ENCODE data around the gene SHQ1.
A peak's percentile ranks its signal among the peaks of the same experiment; 100 is the strongest.

The SHQ1 gene

DNA sequence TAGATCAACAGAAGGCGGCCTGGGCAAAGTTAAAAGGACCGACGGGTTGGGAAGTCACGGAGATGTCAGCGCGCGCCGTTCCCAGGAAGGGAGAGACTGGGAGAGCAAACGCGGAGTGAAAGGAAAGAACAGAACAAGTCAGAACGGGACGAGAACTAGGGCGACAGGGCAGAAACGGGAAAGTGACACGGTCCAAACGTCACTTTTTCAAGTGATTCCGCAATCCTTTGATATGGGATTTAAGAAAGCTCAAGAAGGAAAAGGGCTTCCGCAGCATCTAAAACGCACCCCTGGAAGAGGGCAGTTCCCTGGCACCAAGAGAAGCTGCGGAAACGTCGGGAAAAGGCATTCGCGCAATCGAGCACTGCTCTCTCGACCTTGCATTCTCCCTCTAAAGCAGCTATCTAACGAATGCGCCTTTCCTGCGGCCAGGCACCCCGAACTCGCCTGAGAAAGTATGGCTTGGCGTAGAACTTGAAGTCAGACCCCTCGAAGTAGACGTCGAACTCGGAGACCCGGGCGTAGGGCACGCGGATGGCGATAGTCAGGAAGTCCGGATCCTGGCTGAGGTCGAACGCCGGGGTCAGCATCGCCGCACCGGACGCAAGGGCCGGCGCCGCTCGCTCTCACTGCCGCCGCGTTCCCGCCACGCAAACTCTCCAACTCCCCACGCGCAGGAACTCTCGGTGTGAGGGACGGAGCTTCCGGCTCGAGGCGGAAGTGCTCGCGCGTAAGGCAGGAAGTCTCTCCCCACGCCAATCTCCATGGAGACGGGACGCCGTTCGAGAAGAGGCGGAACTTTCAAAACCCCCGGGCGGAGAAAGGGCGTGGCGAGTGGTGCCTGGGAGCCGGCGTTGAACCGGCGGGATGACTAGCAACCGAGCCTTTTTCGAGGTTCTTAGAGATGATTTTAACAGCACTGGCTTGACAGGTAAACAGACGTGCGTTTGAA lies at the start of gene SHQ1:
Gene SHQ1, minus strand, starts transcription at position 695 of the 952 bp plus-strand sequence. Its CDS starts 105 bp downstream, at position 590.
- peak; percentile 95 for DNase-seq (ENCODE audit: low read depth)

DNA sequence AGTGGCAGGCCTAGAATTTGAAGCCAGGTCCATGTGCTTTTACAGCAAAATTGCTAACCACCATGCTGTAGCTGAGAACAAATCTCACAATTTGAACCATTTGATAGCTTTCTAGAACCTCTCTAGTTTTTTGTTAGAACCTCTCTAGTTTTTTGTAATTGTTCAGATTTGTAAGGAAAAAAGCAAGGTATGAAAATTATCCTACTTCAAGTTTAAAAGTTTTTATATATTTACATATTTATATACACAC lies 49.4 kb upstream of the SHQ1 start:
- no peak for DNase-seq (ENCODE audit: low read depth)

- no peak for DNase-seq (ENCODE audit: low read depth)
These were observed 48.9 kb upstream of the SHQ1 start for GRCh38 chr3:72896996-72897757.

GRCh38 chr3:72894976-72895552 lies 46.8 kb upstream of the SHQ1 start:
- no peak for DNase-seq (ENCODE audit: low read depth)

GRCh38 chr3:72892870-72893269 lies 44.6 kb upstream of the SHQ1 start:
- no peak for DNase-seq (ENCODE audit: low read depth)

- DNase-seq (ENCODE audit: low read depth) = no peak
These were observed 44.0 kb upstream of the SHQ1 start for GRCh38 chr3:72892081-72892775.

DNA sequence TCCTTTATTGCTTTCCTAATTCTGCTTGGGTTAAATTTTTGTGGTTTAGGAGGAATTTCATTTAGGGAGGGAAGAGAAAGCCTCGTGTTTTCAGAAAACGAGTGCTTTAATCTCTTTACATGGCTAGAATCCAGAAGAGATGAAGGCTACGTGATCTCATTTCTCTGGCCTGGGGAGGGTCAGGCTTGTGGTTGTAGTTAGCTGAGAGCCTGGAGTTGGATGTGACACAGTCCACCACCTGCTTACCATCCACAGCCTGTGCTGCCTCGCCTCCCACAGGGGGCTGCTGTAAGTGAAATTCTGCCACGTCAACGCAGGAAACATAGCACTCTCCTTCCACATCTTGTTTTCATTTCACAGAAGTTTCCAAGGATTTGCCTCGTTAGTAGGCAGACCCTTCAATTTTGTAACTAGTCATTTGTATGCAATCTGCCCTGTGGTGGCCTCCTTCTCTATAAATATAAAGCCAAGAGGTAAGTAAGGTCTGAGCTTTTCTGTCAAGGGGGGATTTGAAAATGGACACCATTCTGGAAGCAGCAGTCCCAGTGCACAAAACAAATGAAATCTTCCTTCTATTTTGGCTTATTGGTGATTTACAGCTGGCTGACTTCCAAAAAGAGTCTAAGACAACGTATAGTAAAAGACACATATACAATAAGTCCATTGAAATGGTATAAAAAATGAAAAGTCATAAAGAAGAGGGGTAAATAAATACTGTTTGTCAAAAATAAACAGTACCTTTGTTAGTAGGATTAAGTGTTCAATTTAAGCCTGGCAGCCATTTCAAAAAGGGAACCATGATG lies 43.0 kb upstream of the SHQ1 start:
- no peak for DNase-seq (ENCODE audit: low read depth)

DNA sequence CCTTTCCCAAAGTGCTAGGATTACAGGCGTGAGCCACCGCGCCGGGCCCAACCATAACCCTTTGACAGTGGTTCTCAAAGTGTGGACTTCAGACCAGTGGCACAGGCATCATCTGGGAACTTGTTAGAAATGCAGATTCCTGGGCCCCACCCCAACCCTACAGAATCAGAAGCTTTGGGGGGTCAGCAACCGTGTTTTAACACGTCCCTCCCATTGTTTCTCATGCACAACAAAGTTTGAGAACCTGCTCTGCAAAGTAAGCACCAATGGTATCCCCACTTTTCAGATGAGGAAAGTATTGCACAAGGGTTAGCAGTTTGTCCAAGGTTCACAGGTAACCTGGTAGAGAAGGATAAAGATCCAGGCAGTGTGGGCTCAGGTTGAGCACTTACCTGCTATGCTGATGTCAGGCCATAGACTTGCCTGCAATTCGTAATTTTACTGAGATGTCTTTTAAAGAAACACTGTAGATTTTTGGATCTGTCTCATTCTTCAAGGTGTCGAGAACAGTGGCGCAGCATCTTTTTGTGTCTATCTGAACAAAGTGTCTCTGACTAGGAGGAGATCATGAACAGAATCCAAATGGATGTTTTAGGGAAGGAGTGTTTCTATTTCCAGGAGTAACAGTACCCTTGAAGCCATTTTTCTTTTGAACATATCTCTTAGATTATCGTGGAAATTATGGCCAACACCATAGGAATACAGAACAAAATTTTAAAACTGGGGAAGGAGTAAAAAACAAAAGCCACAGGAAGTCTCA lies 42.1 kb upstream of the SHQ1 start:
- no peak for DNase-seq (ENCODE audit: low read depth)

DNA sequence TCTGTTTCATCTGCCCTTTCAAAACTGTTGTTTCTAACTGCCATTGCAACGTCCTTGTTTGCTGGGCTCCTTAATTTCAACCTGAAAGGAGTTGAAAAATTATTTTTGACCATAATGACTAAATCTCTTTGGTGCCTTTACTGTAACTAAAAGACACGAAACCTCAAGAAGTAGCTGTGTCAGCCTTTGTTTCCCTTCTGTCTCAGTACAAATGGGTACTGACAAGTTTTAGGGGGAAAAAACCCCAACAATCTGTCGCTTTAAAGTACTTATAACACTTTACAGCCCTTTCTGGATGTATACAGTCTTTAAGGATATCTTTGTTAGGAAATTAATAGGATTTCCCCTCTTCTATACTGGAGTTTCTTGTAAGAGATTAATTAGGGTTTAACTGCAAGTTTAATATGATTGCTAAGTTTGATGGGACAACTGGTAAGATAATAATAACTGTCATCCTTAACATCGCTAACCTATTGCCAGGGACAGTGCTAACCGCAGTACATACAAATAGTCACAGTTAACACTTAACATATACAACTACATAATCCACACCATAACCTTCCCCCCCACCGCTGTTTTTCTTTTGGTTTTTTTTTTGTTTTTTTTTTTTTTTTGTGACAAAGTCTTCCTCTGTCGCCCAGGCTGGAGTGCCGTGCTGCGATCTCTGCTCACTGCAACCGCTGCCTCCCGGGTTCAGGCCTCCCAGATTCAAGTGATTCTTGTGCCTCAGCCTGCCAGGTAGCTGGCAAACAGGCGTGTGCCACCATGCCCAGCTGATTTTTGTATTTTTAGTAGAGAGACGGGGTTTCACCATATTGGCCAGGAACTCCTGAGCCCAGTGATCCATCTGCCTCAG lies 41.3 kb upstream of the SHQ1 start:
- no peak for DNase-seq (ENCODE audit: low read depth)

- DNase-seq (ENCODE audit: low read depth) = no peak
These were observed 40.5 kb upstream of the SHQ1 start for GRCh38 chr3:72888546-72889309.

GRCh38 chr3:72887705-72888545 lies 39.7 kb upstream of the SHQ1 start, which contains the start of gene GXYLT2:
Gene GXYLT2 (plus strand): TSS chr3:72888046. CDS start chr3:72888234, 188 bp downstream.
- peak; percentile 4 for DNase-seq (ENCODE audit: low read depth)

DNA sequence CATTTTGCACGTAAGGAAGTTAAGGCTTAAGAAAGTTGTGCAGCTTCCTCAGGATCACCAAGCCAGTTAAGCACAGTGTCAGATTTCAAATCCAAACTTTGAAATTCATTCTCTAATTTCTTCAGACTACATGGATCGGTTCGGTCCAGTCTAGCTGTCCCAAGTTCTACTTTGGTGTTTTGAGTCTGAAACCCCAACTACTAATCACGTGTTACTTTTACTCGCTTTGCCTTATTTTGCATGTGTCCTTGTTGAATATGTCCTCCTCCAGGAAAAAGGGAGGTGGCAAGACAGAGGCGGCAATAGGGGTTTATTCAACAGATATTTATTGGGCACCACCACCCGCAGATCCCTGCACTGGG lies 39.1 kb upstream of the SHQ1 start:
- DNase-seq (ENCODE audit: low read depth) = no peak

DNA sequence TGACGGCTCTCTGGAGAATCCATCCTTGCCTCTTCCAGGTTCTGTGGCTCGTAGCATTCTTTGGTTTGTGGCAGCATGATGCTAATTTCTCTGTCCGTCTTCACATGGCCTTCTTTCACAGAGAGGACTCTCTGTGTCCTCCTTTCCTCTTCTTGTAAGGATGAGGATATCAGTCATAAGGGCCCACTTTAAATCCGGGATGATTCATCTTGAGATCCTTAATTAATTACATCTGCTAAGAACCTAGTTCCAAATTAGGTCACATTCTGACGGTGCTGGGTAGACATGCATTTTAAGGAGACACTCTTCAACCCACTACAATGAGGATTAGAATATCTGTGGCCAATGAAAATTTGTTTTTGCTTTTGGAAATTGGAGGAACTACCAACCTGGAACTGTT lies 23.9 kb upstream of the SHQ1 start:
- DNase-seq (ENCODE audit: low read depth) = no peak

GRCh38 chr3:72862314-72863090 lies 14.3 kb upstream of the SHQ1 start:
- no peak for DNase-seq (ENCODE audit: low read depth)

DNA sequence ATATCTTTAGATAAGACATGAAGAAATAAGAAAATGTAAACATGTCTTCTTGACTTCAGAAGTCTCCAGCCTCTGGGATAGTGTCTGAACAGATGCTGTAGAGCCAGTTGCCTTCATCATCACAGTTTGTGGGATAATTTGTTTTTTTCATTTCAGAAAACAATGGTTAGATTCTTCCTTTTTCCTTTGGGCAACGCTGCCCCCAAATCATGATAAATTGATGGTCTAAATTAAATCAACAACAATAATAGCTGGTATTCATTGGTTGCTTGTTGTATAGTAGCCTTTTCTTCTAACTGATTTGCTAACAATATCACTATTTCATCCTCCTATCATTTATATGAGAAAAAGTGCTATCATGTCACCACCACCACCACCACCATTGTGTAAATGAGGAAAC lies 12.6 kb upstream of the SHQ1 start:
- no peak for DNase-seq (ENCODE audit: low read depth)

GRCh38 chr3:72860053-72860452 lies 11.8 kb upstream of the SHQ1 start:
- DNase-seq (ENCODE audit: low read depth) = no peak

- DNase-seq (ENCODE audit: low read depth) = no peak
These were observed 6.8 kb upstream of the SHQ1 start for GRCh38 chr3:72855001-72855400.

Data from stimulated activated CD4-positive, alpha-beta T cell treated with anti-CD3 and anti-CD28 coated beads, Interleukin-2, amount 100 ng/mL, for 4 hours (primary cell).